Cardiac fibroblast (primary cell): ENCODE results near the gene R3HDM2.
A peak's percentile ranks its signal among the peaks of the same experiment; 100 is the strongest.

ENCODE experiments used
- DNase-seq, 2 donors: peaks; one replicate each; pipeline versions ENCODE4 v3.0.0 to v3.0.0-alpha.2; 2010; ENCODE audit warnings: low read depth in 2 of 2
- H3K4me3 ChIP-seq, 2 donors: replicated peaks in 1 of 2; 1 replicate in 1 of 2; 2 replicates in 1 of 2; pipeline ENCODE4 v1.5.1; 2011; ENCODE audit warnings: low read depth in 2 of 2, low read length in 2 of 2, mild to moderate bottlenecking in 2 of 2, moderate library complexity in 1 of 2
- TF ChIP-seq, protein P1 (sequence below): IDR thresholded peaks from one replicate; pipeline ENCODE4 v1.5.1; 2011; ENCODE audit warnings: low read depth, mild to moderate bottlenecking, low read length, inconsistent platforms

R3HDM2 gene

DNA sequence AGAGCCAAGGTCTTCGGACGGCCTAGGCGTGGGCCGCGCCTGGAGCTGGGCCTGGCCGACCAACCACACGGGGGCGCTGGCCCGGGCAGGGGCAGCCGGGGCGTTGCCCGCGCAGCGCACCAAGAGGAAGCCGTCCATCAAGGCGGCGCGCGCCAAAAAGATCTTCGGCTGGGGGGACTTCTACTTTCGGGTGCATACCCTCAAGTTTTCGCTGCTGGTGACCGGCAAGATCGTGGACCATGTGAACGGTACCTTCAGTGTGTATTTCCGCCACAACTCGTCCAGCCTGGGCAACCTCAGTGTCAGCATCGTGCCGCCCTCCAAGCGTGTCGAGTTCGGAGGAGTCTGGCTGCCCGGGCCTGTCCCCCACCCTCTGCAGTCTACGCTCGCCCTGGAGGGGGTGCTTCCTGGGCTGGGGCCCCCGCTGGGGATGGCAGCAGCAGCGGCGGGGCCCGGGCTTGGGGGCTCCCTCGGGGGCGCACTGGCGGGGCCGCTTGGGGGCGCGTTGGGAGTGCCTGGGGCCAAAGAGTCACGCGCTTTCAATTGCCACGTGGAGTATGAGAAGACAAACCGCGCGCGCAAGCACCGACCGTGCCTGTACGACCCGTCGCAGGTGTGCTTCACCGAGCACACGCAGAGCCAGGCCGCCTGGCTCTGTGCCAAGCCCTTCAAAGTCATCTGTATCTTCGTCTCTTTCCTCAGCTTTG is 205.7 kb downstream of the R3HDM2 start:
- H3K4me3 ChIP-seq: no peak overlapping the region
- TF ChIP-seq, protein P1, sequence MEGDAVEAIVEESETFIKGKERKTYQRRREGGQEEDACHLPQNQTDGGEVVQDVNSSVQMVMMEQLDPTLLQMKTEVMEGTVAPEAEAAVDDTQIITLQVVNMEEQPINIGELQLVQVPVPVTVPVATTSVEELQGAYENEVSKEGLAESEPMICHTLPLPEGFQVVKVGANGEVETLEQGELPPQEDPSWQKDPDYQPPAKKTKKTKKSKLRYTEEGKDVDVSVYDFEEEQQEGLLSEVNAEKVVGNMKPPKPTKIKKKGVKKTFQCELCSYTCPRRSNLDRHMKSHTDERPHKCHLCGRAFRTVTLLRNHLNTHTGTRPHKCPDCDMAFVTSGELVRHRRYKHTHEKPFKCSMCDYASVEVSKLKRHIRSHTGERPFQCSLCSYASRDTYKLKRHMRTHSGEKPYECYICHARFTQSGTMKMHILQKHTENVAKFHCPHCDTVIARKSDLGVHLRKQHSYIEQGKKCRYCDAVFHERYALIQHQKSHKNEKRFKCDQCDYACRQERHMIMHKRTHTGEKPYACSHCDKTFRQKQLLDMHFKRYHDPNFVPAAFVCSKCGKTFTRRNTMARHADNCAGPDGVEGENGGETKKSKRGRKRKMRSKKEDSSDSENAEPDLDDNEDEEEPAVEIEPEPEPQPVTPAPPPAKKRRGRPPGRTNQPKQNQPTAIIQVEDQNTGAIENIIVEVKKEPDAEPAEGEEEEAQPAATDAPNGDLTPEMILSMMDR: no peak
- peak in 1 of 2 donors; percentile 49 for DNase-seq

DNA sequence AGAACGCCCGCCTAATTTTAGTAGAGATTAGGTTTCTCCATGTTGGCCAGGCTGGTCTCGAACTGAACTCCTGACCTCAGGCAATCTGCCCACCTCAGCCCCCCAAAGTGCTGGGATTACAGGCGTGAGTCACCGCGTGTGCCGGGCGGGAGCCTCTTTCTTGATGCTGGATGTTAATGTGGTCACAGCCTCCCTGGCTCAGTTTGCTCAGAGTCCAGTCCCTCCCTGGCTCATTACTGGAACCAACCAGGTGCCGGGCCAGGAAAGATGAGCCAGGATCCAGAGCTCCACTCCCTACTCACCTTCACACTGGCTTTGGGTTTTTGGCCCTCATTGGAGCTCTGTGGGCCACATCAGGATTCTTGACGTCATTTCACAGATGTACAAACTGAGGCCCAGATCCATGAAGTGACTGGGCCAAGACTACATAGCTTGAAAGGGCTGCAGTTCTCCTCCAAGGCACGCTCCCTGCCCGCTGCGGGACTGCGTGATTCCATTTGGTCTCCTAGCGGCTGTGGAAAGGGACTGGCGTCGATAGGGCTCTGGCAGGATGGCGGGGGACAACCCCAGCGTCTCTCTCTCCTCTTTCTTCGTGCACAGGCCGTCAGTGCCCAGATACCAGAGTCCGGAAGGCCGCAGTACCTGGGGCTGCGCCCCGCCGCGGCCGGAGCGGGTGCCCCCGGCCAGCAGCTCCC is 206.4 kb downstream of the R3HDM2 start:
- DNase-seq: no peak
- no peak overlapping the region for H3K4me3 ChIP-seq
- TF ChIP-seq, protein P1: no peak

DNA sequence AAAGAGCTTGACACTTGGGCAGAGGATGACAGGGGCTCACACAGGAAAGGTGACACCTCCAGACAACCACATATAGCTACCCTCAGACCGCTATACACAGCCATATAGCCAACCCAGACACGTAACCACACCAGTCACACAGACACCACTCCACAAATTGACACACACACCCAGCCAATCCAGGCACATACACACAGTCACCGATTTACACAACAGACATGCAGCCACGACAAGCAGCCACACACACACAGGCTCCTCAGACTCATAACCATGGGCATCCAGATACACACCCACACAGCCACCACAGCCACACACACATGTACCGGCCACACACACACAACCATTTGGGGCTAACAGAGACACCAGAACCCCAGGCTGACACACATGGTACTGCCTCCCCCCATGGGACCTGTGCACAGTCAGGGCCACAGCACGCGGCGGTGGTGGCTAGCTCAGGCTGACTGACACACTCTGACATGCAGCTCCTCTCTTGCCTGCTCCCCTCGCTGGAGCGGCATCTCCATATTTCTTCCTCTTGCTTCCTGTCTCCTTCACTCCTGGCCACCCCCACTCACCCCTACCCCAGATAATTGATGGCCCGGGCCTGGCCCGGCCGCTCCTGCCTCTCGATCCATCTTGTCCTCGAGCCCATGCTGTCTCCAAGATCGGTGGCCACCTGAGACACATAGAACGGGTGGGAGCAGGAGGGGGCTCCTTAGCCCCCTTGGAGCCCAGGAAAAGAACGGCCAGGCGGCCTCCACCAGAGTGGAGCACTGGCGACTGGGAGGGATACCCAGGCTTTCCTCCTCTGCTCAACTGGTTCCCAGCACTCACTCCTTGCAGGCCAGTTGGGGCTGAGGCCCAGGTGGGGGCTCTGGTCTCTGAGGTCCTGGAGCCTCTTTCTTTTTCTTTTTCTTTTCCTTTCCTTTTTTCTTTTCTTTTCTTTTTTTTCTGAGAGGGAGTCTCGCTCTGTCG is 207.4 kb downstream of the R3HDM2 start:
- H3K4me3 ChIP-seq: no peak overlapping the region
- TF ChIP-seq, protein P1: no peak
- DNase-seq: no peak

DNA sequence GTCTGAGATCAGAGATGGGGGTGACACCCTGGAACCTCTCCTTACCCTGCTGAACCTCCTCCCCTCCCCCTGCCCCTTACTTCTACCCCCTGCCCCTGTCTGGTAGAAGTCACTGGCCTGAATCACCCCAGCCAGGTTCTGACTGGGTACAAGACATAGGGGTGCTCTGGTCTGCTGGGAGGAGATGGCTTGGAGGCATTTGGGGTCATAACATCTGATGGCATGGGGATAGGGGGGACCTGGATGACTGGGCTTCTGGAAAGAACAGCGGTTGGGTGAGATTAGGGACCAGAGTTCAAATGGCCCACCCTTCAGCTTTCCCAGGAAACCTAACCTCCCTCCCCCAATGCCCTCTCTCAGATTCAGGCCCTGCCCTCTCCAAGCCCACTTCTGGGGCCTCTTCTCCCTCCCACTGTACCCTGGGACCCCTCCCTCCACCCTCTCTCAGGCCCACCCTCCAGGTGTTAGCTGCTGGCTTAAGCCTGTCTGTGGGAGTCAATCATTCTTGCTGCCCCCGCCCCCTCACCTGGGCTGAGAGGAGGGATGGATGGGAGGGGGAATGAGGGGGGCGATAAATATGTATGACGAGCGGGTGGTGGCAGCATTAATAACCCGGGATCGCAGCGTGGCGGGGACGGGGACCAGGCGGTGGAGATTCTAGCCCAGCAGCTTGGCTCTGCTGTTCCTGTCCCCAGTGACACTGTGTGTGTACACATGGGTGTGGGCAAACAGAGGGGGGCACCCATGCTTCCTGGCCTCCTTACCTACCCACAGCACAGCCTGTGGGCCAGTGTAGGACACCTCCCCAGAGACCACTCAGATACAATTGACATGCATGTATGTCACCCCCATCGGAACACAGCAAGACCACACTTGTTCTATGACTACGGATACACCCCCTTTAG is 208.3 kb downstream of the R3HDM2 start:
- TF ChIP-seq, protein P1: no peak
- no peak for DNase-seq
- no peak overlapping the region for H3K4me3 ChIP-seq

DNA sequence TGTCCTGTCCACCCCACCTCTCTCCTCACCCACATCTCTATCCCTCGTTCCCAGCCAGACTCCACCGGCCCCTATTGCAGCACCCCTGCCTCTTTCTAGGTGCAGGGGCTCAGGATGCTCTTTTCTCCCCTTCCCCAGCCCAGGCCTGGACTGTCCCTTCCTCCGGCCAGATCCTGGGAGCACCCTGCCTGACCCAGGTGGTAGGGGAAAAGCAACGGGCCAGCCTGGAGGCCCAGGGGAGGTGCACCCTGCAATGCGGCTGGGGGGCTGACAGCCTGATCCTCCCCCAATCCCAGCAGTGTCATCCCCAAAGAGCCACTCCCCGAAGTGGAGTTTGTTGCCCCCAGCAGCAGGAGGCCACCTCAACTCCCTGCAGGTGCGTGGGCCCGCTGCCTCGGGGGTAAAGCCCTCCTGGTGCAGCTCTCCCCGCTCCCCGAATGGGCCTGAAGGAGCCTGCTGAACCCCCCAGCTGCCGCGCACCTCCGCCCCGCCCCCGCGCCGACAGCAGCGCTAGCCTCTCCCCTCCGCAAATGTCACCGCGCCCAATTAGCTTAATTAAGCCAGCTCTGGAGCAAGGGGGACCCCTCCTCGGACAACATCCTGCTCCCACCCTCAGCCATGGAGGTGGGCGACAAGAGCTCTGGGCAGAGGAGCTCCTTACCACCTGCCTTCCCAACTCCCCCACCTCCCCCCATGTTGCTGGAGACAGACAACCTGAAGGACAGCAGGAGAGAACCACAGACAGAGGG is 209.5 kb downstream of the R3HDM2 start:
- TF ChIP-seq, protein P1: no peak
- no peak for DNase-seq
- H3K4me3 ChIP-seq: no peak overlapping the region
